HG03432 (cell line): Measurements from ENCODE around the gene KRT71.
"Not testable (repeated sequence)": the region's sequence is repeated elsewhere in the genome, so short reads cannot be mapped to it uniquely, and the experiment has no call there.

Source experiments
- ATAC-seq: cut with Tn5 transposase; IDR thresholded peaks from one replicate; pipeline ENCODE4 v1.9.1; 2021; ENCODE audit warnings: mild to moderate bottlenecking, moderate library complexity; ENCODE audit not compliant: unreplicated experiment

The KRT71 gene

DNA sequence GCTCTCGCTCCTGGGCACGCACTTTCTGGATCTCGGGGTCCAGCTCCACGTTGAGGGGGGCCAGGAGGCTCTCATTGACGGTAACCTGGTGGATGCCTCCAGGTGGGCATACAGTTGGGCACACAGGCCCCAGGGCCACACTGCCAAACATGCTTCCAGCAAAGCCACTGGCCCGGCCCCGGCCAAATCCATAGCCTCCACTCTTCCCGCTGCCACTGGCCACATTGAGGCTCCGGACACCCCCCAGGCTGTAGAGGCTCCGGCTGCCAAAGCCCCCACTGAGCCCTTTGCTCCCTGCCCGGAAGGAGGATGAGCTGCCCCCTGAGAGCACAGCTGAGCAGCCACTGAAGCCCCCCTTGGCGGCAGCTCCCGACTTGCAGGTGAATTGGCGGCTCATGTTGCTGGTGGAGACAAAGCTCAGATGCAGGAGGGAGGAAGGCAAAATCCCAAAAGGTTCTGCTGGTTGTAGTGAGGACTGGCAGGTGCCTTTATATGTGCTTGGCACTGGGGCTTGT lies at the start of gene KRT71:
KRT71 (minus strand) TSS at position 465 of the 515 bp plus-strand sequence; CDS start at position 397, 68 bp downstream.
- no peak for ATAC-seq

DNA sequence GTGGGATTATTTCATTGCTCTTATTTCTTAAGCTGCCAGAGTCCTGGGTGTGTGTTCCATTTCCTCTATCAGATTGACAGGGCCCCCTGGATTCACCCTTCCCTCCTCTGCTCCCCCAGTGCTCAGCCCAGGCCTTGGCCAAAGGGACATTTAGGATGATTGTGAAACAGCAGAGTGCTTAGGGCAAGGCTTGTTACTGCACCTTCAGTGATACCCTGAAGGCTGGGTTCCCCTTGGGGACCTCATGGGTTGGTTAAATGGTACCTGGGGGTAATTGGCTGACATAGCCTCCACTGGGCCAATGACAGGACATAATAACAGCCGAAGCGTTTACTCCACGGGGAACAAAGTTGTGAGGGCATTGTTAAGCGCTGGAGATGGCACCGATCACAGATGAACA lies 49.6 kb upstream of the KRT71 start:
- ATAC-seq = no peak

DNA sequence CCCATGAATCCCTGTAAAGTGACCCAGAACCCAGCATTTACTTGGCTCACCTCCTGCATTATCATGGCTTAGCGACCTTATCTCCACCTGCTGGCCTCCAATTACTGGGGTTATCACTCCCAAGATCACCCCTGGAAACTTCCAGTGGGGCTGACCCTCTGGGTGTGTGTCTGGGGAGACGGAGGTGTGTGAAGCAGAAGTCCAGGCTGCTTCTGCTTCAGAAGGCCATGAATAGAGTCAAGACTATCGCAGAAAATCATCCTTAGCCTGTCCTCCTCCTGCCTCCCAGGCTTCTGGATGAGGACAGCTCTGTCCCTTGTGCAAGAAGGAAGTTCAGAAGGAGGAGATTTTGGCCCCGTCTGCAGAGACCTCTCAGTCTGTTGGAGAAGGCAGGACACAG lies 48.7 kb upstream of the KRT71 start:
- no peak for ATAC-seq

DNA sequence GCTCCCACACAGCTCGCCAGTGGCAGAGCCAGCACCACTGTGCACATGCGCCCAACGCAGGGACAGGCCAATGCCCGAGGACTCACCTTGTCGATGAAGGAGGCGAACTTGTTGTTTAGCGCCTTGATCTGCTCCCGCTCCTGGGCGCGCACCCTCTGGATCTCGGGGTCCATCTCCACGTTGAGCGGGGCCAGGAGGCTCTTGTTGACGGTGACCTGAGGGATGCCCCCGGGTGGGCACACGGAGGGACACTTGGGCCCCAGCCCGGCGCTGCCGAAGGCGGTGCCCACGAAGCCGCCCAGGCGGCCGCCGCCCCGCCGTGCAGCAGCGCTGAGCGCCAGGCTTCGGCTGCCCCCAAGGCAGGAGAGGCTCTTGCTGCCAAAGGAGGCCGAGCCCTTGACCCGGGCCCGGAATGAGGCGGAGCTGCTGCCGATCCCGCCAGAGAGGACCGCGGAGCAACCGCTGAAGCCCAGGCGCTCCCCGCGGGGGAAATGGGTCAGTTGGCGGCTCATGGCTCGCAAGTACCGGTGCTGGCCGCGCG lies 48.1 kb upstream of the KRT71 start, which contains the start of gene KRT72:
KRT72 (minus strand) TSS at position 523 of the 541 bp plus-strand sequence; CDS start at position 512, 11 bp downstream.
- no peak for ATAC-seq

DNA sequence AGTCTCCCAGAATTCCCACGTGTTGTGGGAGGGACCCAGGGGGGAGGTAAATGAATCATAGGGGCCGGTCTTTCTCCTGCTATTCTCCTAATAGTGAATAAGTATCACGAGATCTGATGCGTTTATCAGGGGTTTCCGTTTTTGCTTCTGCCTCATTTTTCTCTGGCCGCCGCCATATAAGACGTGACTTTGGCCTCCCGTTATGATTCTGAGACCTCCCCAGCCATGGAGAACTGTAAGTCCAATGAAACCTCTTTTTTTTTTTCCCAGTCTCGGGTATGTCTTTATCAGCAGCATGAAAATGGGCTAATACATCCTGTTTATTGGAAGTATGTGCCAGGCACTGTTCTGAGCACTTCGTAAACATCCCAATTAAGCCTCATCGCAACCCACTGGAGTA lies 47.5 kb upstream of the KRT71 start:
- no peak for ATAC-seq

DNA sequence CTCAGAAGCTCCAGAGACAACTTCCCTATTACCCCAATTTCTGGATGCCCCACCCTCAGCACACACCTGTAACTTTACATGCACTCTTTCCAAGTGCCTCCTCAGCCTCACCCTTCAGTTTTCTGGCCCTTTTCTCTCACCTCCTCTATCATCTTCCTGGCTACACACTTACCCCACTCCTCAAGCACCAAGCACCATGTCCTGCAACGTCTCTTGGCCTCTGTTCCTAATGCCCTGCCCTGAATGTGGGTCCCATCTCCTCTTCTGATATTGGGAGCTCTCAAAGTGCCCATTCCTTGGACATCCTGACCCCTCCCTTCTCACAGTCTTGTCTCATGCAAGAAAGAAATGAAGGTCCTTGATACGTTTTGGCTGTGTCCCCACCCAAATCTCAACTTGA lies 47.1 kb upstream of the KRT71 start:
- no peak for ATAC-seq

DNA sequence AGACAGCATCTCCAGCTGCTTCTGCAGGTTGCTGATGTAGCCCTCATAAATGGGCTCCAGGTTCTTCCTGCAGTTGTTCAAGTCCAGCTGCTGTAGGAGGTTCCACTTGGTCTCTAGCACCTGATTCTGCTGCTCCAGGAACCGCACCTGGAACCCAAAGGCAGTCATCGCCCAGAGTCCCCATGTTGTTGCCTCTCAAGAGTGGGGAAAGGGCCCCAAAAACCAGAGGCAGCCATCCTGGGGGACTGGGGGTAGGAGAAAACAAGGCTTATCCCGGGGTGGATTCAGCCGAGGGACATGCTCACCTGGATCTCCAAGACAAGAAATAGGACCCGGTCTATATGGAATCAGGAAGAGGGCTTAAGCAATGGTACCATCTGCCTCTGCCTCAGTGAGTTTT lies 46.0 kb upstream of the KRT71 start:
- no peak for ATAC-seq

DNA sequence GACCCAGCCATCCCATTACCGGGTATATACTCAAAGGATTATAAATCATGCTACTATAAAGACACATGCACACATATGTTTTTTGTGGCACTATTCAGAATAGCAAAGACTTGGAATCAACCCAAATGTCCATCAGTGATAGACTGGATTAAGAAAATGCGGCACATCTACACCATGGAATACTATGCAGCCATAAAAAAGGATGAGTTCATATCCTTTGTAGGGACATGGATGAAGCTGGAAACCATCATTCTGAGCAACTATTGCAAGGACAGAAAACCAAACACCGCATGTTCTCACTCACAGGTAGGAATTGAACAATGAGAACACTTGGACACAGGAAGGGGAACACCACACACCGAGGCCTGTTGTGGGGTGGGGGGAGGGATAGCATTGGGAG lies 41.3 kb upstream of the KRT71 start:
- not testable (repeated sequence) for ATAC-seq

DNA sequence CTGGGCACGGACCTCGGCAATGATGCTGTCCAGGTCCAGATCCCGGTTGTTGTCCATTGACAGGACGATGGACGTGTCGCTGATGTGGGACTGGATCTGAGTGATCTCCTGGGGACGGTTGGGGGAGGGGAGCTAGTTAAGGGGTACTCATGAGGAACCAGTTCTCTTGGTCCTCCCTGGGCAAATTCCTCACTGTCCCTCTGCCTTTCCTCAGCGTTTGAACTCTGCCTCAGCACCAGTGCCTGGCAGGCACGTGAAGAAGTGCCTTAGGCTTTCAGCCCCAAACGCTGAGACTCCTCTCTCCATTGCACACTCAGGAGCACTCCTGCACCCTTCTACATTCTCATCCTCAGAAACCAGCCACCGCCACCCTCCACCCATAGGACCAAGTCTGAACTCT lies 38.6 kb upstream of the KRT71 start:
- no peak for ATAC-seq

DNA sequence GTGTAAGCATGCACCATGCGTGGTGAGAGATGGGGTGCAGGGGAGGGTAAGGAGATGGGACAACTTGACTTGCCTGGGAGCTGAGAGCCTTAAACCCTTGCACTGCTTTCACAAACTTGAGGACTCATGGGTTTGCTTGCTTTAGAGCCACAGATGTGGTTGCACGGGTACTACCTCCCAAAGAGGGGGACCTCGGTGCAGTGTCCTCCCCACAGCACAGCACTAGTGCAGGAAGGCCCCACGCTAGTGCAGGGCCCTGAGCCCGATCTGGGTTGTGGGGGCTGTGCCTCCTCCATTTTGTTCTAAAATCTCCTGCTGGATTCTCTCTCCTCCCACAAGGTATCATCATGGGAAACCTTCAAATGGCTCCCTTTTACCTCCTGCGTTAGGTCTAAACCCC lies 37.1 kb upstream of the KRT71 start:
- no peak for ATAC-seq

DNA sequence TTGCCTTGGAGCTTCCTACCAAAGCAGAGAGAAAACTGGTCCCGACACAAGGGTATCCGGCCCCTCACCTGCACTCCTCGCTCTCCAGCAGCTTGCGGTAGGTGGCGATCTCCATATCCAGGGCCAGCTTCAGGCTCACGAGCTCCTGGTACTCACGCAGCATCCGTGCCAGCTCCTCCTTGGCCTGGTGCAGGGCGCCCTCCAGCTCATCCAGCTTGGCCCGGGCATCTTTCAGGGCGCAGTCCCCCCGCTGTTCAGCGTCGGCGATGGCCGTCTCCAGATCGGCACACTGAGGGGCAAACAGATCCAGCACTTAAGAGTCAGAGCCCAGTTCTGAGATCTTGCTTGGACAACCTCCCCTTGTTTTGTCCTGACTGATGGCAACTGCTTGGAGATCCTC lies 34.6 kb upstream of the KRT71 start:
- ATAC-seq = no peak

DNA sequence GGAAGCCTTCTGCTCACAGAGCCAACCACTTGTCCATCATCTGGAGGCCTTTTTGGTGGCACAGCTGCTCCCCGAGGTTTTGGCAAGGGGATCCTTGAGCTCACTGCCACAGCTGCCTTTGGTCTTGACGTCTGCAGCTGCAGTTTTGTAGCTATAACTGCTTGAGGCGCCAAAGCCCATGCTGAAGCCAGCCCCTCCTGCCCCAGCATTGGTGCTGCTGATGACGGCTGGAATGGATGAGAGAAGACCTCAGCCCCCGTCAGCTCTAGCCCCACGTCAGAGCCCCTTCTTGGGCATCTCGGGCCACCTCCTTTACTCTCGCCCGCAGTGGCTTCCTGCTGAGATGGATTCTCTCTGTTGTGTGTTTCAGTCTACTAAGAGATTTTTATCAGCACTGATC lies 33.0 kb upstream of the KRT71 start:
- ATAC-seq = no peak

DNA sequence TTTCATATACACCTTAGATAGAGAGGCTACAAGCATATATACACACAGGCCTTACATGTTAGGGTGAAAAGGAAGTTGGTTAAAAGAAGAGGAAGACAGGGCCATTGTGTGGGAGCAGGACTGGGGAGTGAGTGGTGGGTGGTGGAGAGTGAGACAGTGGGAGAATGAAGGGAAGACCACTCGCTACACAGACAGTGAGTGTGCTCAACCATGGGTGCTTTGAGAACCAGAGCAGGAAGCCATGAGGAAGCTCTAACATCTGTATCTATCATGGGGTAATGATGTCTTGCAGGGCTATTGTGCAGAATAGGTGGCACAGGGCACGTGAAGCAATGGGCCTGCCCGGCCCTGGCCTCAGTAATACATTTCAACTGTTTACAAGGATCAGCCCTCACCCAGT lies 32.1 kb upstream of the KRT71 start:
- no peak for ATAC-seq

DNA sequence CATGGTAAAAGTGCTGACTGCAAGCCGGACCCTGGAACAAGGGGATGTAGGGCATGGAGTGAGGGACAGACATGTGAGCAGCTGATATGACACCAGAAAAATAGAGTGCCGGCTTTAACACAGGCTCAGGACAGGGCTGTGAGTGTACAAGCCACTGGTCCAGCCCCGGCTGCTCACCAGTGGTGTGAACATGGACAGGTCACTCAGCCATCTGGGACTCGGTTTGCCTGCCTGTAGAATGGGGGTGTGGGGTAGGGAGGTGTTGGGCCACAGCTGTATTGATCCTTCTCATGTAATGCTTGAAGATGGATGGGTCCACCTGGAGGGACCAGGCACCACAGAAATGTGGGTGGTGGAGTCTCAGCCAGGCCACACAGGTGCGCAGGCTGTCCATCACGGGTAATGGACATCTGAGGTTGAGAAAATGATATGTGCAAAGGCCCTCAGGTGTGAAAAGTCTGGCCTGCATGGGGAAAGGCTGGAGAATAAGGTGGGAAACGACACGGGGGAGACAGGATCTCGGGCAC lies 31.3 kb upstream of the KRT71 start:
- ATAC-seq = no peak

DNA sequence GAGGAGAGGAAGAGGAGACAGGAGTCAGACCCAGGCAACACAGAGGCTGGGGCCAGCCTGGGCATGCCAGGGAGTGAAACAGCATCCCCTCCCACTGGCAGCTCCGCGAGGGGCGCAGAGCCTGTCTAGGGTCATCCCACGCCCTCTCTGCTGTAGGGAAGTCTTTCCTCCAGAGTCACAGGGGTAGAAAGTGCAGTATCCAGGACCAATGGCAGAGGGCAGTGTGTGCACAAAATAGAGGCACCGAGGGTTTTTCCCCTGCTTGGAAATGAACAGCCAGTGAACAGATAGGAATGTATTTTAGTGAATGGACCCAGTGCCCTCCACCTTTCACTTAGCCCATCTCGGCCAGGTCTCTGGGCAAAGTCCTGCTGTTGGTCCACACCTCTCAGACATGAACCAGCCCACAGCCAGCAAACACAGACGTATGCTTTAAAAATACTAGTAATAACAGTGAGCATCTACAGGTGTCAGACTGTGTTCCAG lies 30.1 kb upstream of the KRT71 start:
- ATAC-seq = no peak

DNA sequence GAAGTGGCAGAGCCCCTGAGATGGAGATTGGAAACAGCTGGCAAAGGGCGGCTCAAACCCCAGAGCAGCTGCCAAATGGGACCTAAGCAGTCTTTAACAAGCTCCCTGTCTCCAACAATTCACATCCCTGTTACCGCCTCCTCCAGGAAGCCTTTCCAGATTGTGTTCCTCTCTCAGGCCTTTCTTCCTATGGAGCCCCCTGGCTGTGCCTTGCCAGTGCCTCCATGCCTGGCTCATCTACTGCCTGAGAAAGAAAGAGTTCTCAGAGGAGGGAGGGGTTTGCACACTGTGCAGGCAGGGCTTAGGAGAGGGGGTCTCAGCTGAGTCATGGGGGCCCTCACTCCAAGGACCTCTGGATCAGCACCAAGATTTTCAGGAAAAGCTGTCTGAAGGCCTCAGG lies 29.5 kb upstream of the KRT71 start:
- no peak for ATAC-seq

DNA sequence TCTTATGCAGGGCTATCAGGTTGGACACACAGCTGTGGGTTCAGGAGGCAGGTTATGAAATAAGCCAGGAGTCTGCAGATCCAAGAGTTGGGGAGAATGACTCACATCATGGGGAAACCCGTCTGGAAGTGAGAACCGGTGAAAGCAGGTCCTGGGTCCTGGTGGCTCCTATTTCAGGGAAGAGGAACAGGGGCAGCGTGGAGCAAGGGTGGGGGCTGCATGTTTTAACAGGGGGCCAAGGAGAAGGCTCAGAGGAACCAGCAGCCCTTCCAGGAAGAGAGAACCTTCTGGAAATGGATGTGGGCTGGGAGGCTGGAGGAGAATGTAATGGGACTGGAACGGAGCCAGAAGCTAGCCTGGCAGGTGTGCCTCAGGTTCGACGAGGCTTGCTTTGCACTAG lies 28.5 kb upstream of the KRT71 start:
- no peak for ATAC-seq

DNA sequence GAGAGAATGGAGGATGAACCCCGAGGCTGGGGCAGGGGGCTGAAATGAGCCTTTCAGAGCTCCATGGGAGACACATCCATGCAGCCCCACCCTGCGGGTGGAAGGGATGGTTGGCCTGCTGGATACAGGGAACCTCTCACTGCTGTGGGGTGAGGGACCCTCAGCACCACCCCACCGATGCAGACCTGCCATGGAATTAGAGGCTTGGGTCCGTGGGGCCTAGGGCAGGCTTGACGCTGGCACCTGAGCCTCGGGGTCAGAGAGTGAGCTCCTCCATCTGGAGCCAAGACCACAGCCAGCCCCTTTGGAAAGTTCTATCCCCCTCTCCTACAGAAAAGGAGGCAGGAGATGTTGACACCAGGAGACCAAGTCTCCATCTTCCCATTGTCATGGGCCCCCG lies 28.1 kb upstream of the KRT71 start:
- no peak for ATAC-seq

DNA sequence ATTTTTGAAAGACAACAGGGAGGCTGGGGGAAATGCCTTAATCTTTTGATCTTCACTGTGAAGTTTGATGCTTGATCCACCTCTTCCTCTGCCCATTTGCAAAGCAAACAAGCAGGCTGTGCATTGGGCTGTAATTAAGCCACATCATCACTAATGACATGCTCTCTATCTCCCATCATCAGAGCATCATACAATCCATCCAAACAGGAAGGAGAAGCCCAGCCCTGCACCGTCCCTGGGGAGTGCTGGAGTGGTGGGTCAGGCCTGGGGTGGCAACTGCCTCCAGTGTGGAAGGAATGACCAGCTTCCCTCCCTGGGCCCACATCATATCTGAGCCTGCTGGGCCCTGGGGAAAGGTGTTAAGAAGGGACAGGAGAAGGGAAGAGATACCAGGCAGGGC lies 27.6 kb upstream of the KRT71 start:
- ATAC-seq = no peak

DNA sequence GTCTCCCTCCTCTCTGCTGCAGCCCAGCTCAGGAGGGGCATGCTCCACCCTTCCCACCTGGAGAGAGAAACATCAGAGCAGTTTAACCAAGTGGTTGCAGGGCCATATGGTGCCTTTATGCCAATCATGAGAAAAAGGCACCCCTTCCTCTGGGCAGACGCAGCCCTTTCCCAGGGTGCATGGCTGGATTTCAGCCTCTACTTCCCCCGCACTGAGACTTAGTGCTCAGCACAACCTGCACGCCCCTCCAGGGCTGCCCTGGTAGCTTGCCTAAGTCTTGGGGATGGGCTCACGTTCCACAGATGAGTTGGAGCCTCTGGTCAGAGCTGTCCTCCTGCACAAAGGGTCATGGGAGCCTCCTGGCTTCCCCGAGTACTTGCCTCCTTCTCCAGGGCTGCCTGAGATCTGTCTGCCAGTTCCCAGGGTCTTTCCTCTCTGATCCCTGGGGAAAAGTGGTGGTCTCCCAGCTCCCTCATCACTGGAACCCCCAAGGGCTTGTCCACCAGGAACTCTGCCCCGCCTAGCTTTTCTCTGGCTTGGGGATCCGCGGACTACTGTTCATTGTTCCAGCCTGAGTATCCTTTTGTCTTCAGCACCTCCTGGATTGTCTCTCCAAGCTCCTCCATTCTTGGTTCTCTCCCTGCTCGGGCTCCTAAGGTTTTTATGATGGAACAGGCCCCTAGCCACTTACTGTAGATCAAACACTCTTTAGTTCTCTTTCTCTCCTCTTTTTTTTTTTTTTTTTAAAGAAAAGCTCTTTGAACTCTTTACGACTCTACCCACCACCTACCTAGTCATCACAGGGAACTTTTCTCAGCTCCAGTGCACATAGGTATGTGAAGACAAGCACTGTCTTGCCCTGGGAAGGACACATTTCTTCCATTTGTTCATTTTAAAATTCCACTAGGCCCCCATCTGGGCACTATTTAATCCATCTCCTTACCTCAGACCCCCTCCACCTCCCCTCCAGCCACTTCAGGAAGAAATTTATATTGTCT lies 26.8 kb upstream of the KRT71 start:
- no peak for ATAC-seq

DNA sequence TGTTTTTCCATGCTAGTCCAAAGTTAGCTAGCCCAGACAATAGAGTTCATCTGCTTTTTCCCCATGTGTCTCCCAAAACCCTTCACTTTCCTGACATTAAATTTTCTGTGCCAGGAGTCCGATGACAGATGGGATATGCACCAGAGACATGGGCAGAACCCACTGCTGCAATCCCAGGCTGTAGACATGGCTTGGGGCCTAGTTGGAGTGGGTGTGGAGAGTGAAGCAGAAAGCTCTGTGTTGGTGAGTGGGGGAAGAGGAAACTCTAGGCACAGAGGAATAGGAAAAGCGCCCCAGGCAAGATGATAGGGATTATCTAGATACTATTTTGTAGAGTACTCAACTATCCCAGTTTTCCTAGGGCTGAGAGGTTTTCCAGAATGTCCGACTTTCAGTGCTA lies 25.5 kb upstream of the KRT71 start:
- ATAC-seq = no peak

DNA sequence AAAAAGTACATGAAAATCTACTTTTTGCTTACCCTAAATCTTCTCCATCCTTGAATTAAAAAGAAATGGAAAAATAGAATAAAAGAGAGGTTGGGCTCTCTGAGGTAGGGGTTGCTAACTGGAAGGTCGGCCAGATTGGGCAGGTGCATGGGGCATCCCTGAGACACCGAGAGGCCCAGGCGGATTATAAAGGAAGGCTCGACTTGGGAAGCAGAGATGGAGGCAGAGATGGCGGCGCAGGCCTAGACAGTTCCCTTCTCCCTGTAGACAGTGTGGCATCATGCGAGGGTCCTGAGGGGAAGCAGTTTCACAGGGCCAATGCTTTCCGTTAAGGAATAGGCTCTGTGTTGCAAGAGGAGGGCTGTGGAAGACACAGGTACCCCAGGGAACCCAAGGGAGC lies 24.4 kb upstream of the KRT71 start:
- no peak for ATAC-seq
